Stimulated activated CD8-positive, alpha-beta memory T cell treated with anti-CD3 and anti-CD28 coated beads, Interleukin-4, amount 100 ng/mL, for 48 hours (primary cell): ENCODE results near the gene IL1RAPL2.

Experiments used
- DNase-seq: peaks from one replicate; pipeline ENCODE4 v3.0.0-alpha.2; 2020

IL1RAPL2 gene

GRCh38 chrX:105477351-105477750 is 911.4 kb downstream of the IL1RAPL2 start:
- DNase-seq: no peak

GRCh38 chrX:105480646-105481310 is 914.8 kb downstream of the IL1RAPL2 start:
- DNase-seq: no peak

GRCh38 chrX:105483011-105483410 is 917.0 kb downstream of the IL1RAPL2 start:
- no peak for DNase-seq

- DNase-seq: no peak
Observed at GRCh38 chrX:105488716-105489115, 922.7 kb downstream of the IL1RAPL2 start.

- no peak for DNase-seq
Observed at GRCh38 chrX:105495376-105495775, 929.4 kb downstream of the IL1RAPL2 start.

GRCh38 chrX:105502336-105502735 is 936.3 kb downstream of the IL1RAPL2 start:
- no peak for DNase-seq

- DNase-seq: no peak
Observed at GRCh38 chrX:105515561-105515960, 949.6 kb downstream of the IL1RAPL2 start.

- DNase-seq: no peak
Observed at GRCh38 chrX:105526431-105526830, 960.4 kb downstream of the IL1RAPL2 start.

GRCh38 chrX:105527759-105528158 is 961.8 kb downstream of the IL1RAPL2 start:
- DNase-seq: no peak

- DNase-seq: no peak
Observed at GRCh38 chrX:105533951-105534350, 968.0 kb downstream of the IL1RAPL2 start.

- DNase-seq: no peak
Observed at GRCh38 chrX:105543283-105543682, 977.3 kb downstream of the IL1RAPL2 start.

GRCh38 chrX:105550043-105550663 is 984.2 kb downstream of the IL1RAPL2 start:
- no peak for DNase-seq

GRCh38 chrX:105552395-105552794 is 986.4 kb downstream of the IL1RAPL2 start:
- no peak for DNase-seq

- DNase-seq: no peak
Observed at GRCh38 chrX:105553118-105553517, 987.1 kb downstream of the IL1RAPL2 start.

- no peak for DNase-seq
Observed at GRCh38 chrX:105564501-105564900, 998.5 kb downstream of the IL1RAPL2 start.

GRCh38 chrX:105565856-105566255 is 999.9 kb downstream of the IL1RAPL2 start:
- no peak for DNase-seq

GRCh38 chrX:105567082-105567481 is 1001.1 kb downstream of the IL1RAPL2 start:
- DNase-seq: no peak

- no peak for DNase-seq
Observed at GRCh38 chrX:105608745-105609144, 1042.7 kb downstream of the IL1RAPL2 start.

GRCh38 chrX:105609530-105609929 is 1043.5 kb downstream of the IL1RAPL2 start:
- DNase-seq: no peak

- no peak for DNase-seq
Observed at GRCh38 chrX:105610411-105610810, 1044.4 kb downstream of the IL1RAPL2 start.

GRCh38 chrX:105618393-105619101 is 1052.5 kb downstream of the IL1RAPL2 start:
- DNase-seq: no peak

- no peak for DNase-seq
Observed at GRCh38 chrX:105634180-105634579, 1068.2 kb downstream of the IL1RAPL2 start.

GRCh38 chrX:105635794-105636193 is 1069.8 kb downstream of the IL1RAPL2 start:
- DNase-seq: no peak

- DNase-seq: no peak
Observed at GRCh38 chrX:105636667-105637066, 1070.7 kb downstream of the IL1RAPL2 start.
